Stimulated activated CD8-positive, alpha-beta memory T cell treated with anti-CD3 and anti-CD28 coated beads, Interleukin-4, amount 100 ng/mL, for 4 hours (primary cell): ENCODE measurements around the gene SLC7A14.

Source experiments
- DNase-seq, 2 donors: peaks; one replicate each; pipeline ENCODE4 v3.0.0-alpha.2; 2020; ENCODE audit warnings: low read depth in 2 of 2, low spot score in 1 of 2

SLC7A14 gene

DNA sequence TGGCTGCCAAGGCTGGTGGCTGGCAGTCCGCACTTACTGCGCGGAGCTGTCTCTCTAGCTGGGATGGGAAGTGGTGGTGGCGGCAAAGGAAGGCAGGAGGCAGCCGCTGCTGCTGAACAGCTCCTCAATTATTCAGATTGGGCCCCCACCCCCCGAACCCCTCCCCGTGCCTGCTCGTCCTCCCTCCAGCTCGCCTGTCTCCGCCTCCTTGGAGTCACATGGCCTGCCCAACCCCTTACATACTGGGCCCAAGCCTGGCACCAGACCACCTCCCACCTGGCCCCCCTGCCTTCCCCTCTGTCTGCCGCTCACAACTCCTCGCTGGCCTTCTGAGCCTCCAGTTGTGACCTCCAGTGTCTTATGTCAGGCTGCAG, at the start of gene SLC7A14:
SLC7A14 (minus strand) TSS at position 139 of the 374 bp plus-strand sequence. CDS start 59,139 bp downstream, outside the sequence.
- no peak for DNase-seq

DNA sequence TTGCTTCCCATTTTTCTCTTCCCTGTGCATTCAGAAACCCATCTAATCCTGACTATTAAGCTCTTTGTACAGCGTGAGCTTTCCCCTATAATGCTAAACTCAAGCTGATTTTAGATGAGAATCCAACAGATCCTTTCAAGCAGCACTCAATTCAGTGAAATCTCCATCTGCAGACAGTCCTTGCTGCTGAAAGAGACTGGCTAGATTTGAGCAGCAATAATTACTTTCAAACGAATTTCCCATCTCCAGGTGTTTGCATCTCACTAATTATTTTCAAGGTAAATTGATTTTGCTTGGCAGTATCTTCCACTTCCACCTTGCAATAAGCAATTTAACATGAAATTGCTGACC, 49.5 kb upstream of the SLC7A14 start:
- no peak for DNase-seq

DNA sequence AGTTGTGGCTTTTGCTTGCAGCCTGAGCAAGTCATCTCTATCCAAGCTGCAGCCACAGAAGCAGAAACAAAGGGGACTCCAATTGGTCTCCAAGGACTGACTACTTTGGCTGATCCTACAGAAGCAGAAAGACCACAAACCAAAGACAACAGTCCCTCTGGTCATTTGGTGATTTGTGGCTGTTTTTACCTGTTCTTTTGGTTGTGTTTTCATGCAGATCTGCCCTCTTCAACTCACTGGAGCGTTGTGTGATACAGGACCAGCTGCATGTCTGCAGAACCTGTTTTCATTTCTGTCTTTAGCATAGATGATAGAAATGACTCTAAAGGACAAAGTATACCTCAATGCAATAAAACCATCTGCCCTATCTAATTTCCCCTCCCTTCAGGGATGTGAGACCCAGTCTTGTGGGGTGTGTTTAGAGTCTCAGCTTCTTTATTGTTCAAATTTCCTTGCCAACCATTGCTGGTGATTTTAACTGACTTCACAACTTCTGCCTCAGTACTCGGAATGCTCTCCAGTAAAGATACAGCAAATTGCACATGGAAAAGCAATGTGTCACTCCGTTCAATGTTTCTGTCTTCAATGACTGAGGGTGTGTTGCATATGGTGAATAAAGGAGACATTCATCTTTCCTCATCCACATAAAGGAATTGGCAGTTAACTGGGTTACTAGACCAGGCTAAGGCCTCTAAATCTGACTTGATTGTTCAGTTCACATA, 48.9 kb upstream of the SLC7A14 start:
- no peak for DNase-seq

DNA sequence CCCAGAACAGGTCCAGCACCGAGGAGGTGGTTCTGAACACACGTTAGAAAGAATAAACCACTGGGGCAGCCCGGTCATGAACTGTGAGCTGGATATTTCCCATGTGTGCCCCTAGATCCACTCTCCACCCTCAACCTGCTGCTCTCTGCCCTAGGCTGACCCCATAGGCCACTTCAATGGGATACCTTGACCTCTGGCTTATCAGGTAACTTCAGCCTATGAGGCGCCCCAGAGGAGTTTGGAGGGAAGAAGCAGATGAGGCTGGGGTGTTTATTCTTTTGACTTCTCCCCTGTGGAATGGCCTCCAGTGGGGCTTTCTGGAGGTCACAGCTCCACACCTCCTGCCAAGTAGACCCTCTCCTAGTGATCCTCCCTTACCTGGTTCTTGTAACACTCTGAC, 47.7 kb upstream of the SLC7A14 start:
- DNase-seq, result no peak

DNA sequence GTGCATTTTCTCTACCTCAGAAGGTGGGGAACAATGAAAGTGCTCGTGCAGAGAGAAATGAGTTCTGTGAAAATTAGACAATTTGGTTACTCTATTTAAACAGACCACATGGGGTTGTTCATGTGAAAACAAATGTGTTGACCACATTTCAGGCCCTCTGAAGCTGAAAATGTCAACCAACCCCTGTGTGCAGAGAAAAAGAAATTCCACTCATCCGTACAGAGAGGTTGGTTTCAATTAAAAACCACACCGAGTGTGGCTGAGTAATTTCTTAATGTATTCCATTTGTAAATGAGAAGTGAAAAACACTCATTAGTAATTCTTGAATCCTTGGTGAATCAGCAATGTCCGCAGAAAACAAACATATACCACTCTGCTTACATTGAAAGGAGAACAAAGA, 46.9 kb upstream of the SLC7A14 start:
- DNase-seq, result no peak

DNA sequence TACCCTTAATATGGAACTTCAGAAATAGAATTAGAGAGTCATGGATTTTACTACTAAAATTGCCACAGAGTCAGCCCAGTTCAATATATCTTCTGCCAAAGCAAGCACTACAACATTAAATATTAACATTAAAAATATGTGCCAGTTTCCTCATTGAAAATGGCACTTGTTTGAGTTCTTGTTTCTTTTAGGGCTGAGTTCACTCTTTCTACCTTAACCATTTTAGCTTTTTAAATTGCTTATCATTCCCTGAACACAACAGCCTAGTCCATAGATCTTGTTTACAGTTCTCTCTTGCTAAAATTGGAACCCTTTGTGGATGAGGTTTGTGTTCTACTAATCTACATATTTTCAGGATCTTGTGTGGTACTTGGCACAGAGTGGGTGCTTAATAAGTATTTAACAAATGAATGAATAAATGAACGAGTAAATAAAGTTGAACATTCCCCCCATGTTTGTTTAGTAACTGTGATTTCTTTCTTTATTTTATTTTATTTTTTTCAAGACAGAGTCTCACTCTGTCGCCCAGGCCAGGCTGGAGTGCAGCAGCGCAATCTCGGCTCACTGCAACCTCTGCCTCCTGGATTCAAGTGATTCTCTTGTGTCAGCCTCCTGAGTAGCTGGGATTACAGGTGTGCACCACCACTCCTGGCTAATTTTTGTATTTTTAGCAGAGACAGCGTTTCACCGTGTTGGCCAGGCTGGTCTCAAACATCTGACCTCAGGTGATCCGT, 46.0 kb upstream of the SLC7A14 start:
- no peak for DNase-seq

DNA sequence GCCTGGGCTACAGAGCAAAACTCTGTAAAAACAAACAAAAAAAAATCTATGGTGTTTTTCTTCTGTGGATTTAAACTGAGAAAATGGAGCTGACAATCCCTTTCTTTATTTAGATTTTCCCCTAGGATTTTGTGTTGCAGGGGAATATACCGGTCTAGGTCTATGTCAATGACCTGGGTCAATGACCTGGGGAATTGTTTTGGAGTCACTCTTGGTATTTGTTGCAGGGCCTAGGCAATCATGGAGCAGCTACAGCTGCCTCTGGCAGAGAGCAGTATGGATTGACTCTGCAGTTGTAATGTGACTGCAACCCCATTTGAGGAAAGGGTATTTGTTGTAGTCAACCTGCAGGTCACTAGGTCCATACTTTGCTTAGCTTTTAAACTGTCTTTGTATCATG, 37.6 kb upstream of the SLC7A14 start:
- no peak for DNase-seq

DNA sequence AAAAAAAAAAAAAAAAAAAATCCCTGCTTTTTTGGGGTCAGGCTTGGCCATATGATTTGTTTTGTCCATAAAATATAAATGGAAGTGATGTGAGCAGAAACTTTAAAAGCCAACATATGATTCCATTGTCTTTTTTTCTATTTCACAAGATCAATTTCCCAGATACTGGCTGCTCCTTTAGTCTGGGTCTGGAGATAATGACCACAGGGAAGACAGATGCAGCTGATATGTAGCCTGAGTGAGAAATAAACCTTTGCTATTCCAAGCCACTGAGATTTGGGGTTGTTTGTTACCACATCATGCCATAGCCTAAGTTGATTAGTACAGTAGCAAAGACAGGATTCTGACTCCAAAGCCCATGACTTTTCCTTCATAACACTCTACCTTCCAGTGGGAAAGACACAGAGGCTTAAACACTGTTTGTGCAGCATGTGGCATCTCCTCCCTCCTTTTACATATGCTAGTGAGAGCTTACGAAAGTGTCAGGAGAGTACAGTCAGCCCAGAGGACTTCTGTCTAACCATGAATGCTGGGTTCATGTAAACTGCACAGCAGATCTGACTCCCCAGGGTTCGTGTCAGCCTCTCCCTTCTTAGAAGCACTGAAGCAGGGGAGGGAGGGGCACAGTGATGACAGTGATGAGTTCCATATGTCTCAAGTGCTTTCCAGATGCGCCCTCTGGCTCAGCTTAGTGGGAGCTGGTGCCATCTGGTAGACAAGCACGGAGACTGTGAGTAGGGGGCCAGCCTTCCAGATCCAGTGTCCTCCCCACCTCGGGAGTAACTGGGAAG, 36.7 kb upstream of the SLC7A14 start:
- no peak for DNase-seq

DNA sequence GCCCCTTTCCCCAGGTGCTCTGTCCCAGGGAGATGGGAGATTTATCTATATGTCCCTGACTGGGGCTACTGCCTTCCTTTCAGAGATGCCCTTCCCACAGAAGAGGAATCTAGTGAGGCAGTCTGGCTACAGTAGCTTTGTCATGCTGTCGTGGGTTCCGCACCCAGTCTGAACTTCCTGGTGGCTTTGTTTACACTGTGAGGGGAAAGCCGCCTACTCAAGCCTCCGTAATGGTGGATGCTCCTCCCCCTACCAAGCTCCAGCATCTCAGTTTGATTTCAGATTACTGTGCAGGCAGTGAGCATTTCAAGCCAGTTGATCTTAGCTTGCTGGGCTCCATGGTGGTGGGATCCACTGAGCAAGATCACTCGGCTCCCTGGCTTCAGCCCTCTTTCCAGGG, 35.4 kb upstream of the SLC7A14 start:
- no peak for DNase-seq

DNA sequence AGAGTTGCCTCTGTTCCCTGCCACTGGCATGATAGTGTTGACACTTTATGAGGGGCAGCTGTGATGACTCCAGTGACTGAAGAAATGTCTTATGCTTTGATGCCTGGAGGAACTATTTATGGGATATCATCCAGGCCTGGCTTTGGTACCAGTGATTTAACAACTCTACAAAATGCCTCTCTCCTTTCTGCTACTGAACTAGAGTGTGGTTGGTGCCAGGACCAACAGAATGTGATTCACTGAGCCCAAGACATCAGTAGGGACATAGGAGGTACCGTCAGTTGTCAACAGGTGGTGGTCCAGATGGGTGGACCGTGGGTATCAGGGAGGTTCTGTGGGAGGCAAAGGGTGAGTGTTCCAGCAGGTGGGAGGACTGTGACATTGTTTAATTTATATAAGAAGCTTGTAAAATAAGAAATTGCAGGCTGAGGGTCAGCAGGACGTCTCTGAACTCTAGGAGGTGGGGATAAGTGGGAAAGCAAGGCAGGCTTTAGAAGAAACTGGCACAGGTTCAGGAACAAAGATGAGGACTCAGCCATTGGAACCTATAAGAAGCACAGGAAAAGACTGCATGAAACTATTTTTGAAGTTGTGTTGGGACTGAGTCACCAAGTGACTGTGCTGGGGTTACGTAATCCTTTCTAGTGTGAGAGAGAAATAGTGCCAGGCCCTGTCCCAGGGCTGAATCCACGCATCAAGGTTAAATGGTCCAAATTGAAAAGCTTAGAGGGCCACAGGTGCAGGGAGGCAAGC, 28.5 kb upstream of the SLC7A14 start:
- no peak for DNase-seq

DNA sequence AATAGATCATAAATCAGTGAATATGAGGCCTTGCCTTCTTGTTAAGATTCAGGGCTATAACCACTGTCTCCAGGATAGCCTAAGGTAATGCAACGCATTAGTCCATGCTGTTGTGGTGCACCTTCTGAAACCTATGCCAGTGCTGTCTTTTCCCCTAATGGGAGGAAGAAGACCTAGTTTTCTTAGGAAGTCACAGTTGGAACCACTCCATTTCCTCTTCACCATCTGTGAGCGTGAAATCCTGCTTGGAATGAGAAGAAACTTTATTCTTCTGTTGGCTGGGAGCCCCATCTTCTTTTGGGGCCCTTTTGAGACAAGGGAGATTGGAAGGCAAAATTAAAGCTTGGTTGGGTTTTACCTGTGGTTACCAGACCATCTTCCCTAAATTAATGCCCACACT, 25.9 kb upstream of the SLC7A14 start:
- DNase-seq, result no peak

DNA sequence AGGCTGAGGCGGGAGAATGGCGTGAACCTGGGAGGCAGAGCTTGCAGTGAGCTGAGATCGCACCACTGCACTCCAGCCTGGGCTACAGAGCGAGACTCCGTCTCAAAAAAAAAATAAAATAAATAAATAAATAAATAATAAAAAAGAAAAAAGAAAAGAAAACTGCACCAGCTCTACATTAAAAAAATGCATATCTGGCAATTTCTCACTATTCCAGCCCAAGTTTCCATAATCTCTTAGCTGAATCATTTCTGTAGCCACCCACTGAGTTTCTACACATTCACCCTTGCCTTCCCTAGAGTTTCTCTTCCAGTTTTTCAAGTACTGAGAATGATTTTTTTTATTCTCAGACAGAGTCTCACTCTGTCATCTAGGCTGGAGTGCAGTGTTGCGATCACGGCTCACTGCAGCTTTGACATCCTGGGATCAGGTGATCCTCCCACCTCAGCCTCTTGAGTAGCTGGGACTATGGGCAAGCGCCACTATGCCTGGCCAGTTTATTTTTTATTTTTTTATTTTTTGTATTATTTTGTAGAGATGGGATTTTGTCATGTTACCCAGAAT, 24.5 kb upstream of the SLC7A14 start:
- DNase-seq, result no peak

DNA sequence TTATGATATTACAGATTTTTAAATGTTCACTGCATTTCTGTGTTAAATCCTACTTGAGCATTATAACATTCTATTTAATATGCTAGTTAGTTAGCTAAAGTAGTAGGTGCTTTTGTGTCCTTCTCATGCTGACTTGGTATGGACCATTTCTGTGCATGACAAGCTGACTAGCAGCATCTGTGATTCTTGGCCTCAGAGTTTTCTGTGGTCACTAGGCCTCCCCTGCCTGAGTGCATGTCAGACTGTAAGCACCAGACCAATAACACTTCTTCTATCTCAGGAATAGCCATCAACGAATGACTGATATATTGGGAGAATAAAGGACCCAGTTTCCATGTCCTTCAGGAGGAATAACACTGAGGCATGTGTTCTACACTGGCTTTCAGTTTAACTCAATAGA, 22.6 kb upstream of the SLC7A14 start:
- DNase-seq, result no peak

DNA sequence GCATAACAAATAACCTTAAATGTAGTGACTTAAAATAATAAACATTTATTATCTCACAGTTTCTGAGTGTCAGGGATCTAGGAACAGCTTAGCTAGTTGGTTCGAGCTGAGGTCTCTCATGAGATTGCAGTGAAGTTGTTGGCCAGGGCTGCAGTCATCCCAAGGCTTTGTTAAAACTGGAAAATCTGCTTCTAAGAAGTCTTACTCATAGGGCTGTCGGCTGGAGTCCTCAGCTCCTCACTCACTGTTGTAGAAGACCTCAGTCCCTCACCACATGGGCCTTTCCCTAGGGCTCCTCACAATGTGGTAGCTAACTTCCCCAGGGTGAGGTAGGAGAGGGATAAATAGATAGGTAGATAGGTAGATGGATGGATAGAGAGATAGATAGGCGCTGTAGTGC, 20.8 kb upstream of the SLC7A14 start:
- DNase-seq, result no peak

DNA sequence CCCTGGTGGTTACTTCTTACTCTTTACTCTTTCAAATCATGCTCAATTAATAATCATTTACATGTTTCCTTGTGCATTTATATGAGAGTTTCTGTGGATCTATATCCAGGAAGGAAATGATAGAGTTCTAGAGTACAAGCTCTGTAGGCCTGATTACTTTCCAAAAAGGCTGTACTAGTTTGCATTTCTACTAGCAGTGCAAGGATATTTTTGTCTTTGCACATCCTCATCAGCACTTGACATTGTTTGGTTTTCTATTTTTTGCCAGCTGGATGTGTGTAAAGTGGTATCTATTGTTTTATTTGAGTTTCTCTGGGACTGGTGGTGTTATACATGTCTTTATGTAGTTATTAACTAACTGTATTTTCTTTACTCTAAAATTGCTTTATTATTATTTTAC, 19.6 kb upstream of the SLC7A14 start:
- DNase-seq, result no peak

DNA sequence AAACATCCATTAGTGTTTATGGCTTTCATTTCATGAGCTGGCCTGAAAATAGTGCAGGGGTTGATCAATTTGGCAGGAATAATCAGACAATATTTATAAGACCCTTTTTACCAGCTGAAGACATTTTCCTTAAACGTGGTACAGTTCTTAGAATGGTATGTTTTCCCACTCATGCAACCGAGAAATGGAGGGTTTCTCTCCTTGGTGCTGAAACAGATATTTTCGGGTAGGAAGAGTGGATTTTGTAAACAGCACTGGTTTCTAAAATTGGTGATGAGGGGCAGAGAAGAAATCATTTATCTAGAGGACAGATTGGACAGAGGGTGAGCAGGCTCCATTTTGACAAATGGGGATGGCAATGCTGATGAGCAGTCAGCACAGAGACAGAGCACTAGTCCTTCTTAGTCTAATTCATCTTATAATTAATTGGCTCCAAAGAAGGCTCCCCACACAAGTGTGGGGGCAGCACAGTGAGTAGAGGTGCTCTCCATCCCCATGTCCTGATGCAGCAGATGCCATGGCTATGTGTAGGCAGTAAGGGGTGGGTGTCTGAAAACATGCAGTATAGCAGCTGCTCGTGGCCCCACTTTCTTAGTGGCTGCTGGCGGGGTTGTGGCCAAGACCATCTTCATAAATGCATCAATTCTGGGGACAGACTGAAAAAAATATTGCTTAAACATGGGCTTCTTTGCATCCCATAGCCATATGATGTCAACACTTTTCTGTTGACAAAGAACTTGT, 18.1 kb upstream of the SLC7A14 start:
- DNase-seq, result no peak

DNA sequence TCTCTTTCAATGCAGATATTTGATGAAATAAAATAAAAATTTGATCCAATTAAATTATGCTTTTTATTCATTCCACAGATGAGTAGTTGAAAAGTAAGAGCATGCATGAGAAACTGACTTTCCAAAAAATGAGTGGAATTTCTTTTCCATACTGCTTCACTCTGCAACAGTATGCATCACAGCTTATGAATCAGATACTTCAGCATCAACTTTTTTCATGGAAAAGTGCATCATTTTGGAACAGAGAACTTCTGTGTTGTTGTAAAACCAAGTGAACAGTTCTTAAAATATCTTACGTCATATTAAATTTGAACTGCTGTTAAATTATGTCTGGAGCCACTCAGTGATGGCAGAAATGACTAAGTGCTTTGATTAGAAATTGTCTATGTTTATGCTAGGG, 16.7 kb upstream of the SLC7A14 start:
- DNase-seq, result no peak

DNA sequence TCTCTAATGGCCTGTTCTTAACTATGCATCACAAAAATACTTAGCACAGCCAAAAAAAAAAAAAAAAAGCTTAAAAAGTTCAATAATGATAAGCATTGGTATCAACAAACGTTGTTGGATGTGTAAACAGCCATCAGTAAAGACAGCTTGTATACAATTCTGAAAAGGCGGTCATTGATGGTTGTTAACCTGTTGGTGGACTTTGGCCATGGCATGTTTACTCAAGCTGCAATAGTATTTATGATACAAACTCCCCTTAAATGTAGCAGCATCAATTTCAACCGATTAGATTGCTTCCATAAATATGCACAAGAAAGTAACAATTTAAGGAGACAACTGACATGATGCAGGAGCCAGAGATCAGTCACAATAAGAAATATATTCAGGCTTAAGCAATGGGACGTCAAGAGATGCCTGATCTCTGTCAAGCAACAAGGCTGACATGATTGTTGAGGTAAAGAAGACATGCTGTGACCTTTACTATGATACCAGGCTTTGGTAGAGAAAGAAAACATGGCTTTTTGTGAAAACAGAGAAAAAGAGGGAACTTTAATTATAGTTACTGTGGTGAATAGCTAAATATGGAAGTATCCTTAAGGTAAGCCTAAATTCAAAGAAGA, 14.2 kb upstream of the SLC7A14 start:
- no peak for DNase-seq

DNA sequence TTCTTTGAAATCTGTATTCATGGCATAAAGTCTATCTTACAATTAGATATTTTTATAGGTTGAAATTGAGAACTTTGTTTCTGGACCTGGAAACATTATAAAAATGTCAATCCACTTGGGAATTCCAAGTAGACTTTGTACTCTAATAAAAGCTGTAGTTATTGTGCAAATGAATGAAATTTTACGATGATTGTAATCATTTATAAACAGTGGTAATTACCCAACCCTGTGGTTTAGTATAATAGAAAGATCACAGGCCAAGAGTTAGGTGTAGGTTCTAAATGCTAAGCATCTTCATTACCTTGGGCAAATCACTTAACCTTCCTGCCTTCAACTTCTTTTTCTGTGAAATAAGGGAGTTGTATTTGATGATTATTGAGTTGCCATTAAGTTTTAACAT, 13.2 kb upstream of the SLC7A14 start:
- DNase-seq, result no peak

DNA sequence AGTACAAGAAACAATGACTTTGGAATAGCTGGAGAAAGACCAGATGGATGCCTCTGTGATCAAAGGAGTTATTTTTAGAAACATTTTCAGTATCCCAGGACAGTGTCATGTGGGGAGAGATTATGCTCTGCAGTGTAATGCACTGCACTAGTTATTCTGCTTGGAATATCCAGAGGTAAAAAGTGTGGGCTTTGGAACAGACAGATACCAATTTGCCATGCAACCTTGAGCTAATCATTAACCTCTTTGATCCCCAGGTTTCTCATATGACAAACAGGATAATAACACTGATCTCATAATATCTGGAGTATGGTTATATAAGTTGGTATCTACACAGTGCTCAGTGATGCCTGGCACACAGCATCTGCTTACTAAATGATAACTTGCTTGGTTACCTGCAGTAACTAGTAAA, 12.2 kb upstream of the SLC7A14 start:
- no peak for DNase-seq
